Body of pancreas (tissue), 4 donors: ENCODE results near the gene PLCG2. TPM values are rescaled to one million over a fixed set of nuclear protein-coding genes. Genes with fewer than 3 reads are reported as not detected.

Experiments
- ATAC-seq: fragments of 150-250 bp; one replicate; pipeline ENCODE4 v1.9.1; 2016
- DNase-seq, 4 donors: peaks; one replicate each; pipeline ENCODE4 v3.0.0-alpha.2; 2019
- H3K27ac ChIP-seq, 4 donors: fragments of 200-600 bp; sonication (generic); 1 replicate in 3 of 4; 2 replicates in 1 of 4; pipeline versions ENCODE4 v1.5.1 to v1.6.1; 2016 to 2019; ENCODE audit warnings: mild to moderate bottlenecking in 1 of 4, mixed read lengths in 1 of 4, moderate library complexity in 1 of 4
- H3K27me3 ChIP-seq, 2 donors: fragments of 200-600 bp; sonication (generic); one replicate each; pipeline ENCODE4 v1.6.0; 2016; ENCODE audit warnings: mild to moderate bottlenecking in 1 of 2
- H3K36me3 ChIP-seq, 2 donors: fragments of 200-600 bp; sonication (generic); replicated peaks in 1 of 2; 2 replicates each; pipeline ENCODE4 v1.5.1; 2016; ENCODE audit warnings: low read depth in 2 of 2; ENCODE audit not compliant: insufficient read depth in 1 of 2
- H3K4me1 ChIP-seq: fragments of 200-600 bp; sonication (generic); one replicate; pipeline ENCODE4 v1.6.0; 2016
- H3K4me3 ChIP-seq, 2 donors: fragments of 200-600 bp; sonication (generic); 1 replicate in 1 of 2; 2 replicates in 1 of 2; pipeline ENCODE4 v1.5.1; 2016 to 2019
- H3K9me3 ChIP-seq, 3 donors: fragments of 200-600 bp; sonication (generic); 1 replicate in 2 of 3; 2 replicates in 1 of 3; pipeline ENCODE4 v1.5.1; 2016
- CTCF ChIP-seq, 7 experiments: fragments of 450-650 bp in 4 of 7; fragments of 200-600 bp in 3 of 7; sonication (generic) in 3 of 7; IDR thresholded peaks; one replicate each; pipeline ENCODE4 v1.5.1; 2016 to 2019; ENCODE audit warnings: antibody characterized with exemption in 7 of 7
- POLR2A ChIP-seq, 3 donors: fragments of 450-650 bp; IDR thresholded peaks; one replicate each; pipeline ENCODE4 v1.6.1; 2016; ENCODE audit warnings: antibody characterized with exemption in 3 of 3, mild to moderate bottlenecking in 2 of 3
- WGBS, 2 donors: methylation state at CpG; one replicate each; pipeline ENCODE4 v1.1.5; 2017; 5-methylcytosine and 5-hydroxymethylcytosine counted together
- intact Hi-C: fragments of 100-400 bp; cut with DNase I; formaldehyde crosslinking; loops from one replicate; pipeline ENCODE4 v1.15.1; 2023
- total RNA-seq, 2 donors: library from RNA; depleted of rRNA; stranded (reverse); fragments of >200 nt; gene quantifications; one replicate each; pipeline ENCODE4 v1.1.0, GENCODE V29; 2016

The PLCG2 gene
- total RNA-seq = 1 to 10 TPM; 6.7 to 9.6 TPM

- no peak for TF ChIP-seq CTCF (IDR thresholded peaks at IDR 0.05)
- peak in 1 of 3 donors; percentile 23 for TF ChIP-seq POLR2A (IDR thresholded peaks at IDR 0.05)
- DNase-seq = peak; percentile 60 to 78 (median 70)
- intact Hi-C loops = no loop called here
- Histone ChIP-seq H3K4me3 (peak within 1 kb of the TSS in 1 of 2 donors; percentile 39), H3K36me3 (no peaks in the 10 kb centered on the region), H3K4me1 (peaks cover 13% of the 10 kb centered on the region), H3K9me3 (no peaks in the 10 kb centered on the region), H3K27me3 (no peaks in the 10 kb centered on the region), H3K27ac (peak within 1 kb of the TSS in 3 of 4 donors; percentile 30 to 77 (median 62))
- ATAC-seq = peak; percentile 88
- 0 to 1% methylated on average over 12 to 67 of the region's 78 CpGs for WGBS, 2 donors
Observed at GRCh38 chr16:81778861-81779535, at the start of gene PLCG2. TSS of gene PLCG2 (plus strand) at chr16:81779291. CDS start at chr16:81785990, 6,699 bp downstream.

- intact Hi-C loops = loop anchor here (10.0 kb wide), 1 partner anchor 95 kb away; no protein-coding TSS in a partner anchor
- no peak for DNase-seq
Observed at GRCh38 chr16:81729451-81729850, 49.6 kb upstream of the PLCG2 start.

GRCh38 chr16:81730090-81731051, 48.7 kb upstream of the PLCG2 start:
- H3K27ac ChIP-seq = peak overlapping the region in 3 of 4 donors; percentile 33 to 65 (median 64)
- DNase-seq = peak; percentile 75 to 88 (median 85)
- H3K4me1 ChIP-seq = peaks cover 9% of the 10 kb centered on the region
- WGBS, 2 donors = 18 to 29% methylated on average over 24 to 47 of the region's 47 CpGs
- TF ChIP-seq CTCF (IDR thresholded peaks at IDR 0.05) = peak; percentile 54 to 80 (median 64)
- TF ChIP-seq POLR2A (IDR thresholded peaks at IDR 0.05) = peak in 1 of 3 donors; percentile 22
- no peaks in the 10 kb centered on the region for H3K9me3 ChIP-seq
- intact Hi-C loops = no loop called here
- no peak overlapping the region for H3K4me3 ChIP-seq
- H3K27me3 ChIP-seq = no peaks in the 10 kb centered on the region
- no peaks in the 10 kb centered on the region for H3K36me3 ChIP-seq
- peak; percentile 88 for ATAC-seq

More at GRCh38 chr16:81729451-81729850, 49.6 kb upstream of the PLCG2 start:
- Histone ChIP-seq H3K27ac (no peak overlapping the region), H3K36me3 (no peaks in the 10 kb centered on the region), H3K4me1 (peaks cover 9% of the 10 kb centered on the region), H3K4me3 (no peak overlapping the region), H3K9me3 (no peaks in the 10 kb centered on the region), H3K27me3 (peaks cover 0 to 4% of the 10 kb centered on the region in 2 donors)
- 79 to 83% methylated on average over 15 to 16 of the region's 16 CpGs for WGBS, 2 donors
- no peak for TF ChIP-seq CTCF (IDR thresholded peaks at IDR 0.05)
- no peak for TF ChIP-seq POLR2A (IDR thresholded peaks at IDR 0.05)
- no peak for ATAC-seq

GRCh38 chr16:81731649-81732048, 47.4 kb upstream of the PLCG2 start:
- H3K27ac ChIP-seq = no peak overlapping the region
- no peaks in the 10 kb centered on the region for H3K9me3 ChIP-seq
- 82 to 85% methylated on average over 8 of the region's 8 CpGs for WGBS, 2 donors
- ATAC-seq (no peak), DNase-seq (no peak)
- H3K4me3 ChIP-seq = no peak overlapping the region
- intact Hi-C loops = no loop called here
- TF ChIP-seq CTCF (IDR thresholded peaks at IDR 0.05) (no peak), POLR2A (IDR thresholded peaks at IDR 0.05) (no peak)
- no peaks in the 10 kb centered on the region for H3K27me3 ChIP-seq
- H3K4me1 ChIP-seq = peaks cover 9% of the 10 kb centered on the region
- no peaks in the 10 kb centered on the region for H3K36me3 ChIP-seq
